ENCODE measurements around the gene SAFB.

SAFB gene

GRCh38 chr19:5690955-5691821 lies 68.3 kb downstream of the SAFB start:
- peak overlapping the region; percentile 98 for H3K4me3 Mint-ChIP-seq
- peak overlapping the region; percentile 99 for H3K27ac Mint-ChIP-seq
- H3K4me1 Mint-ChIP-seq, result peaks cover 11% of the 10 kb centered on the region
- peaks cover 14% of the 10 kb centered on the region for H3K36me3 Mint-ChIP-seq
- no peaks in the 10 kb centered on the region for H3K27me3 Mint-ChIP-seq
- H3K9me3 Mint-ChIP-seq, result no peaks in the 10 kb centered on the region

GRCh38 chr19:5691822-5692722 lies 69.2 kb downstream of the SAFB start:
- Mint-ChIP-seq H3K36me3 (peaks cover 14% of the 10 kb centered on the region), H3K4me1 (peaks cover 11% of the 10 kb centered on the region), H3K27ac (peak overlapping the region; percentile 99), H3K9me3 (no peaks in the 10 kb centered on the region), H3K27me3 (no peaks in the 10 kb centered on the region), H3K4me3 (peak overlapping the region; percentile 98)

GRCh38 chr19:5692723-5693194 lies 69.9 kb downstream of the SAFB start:
- H3K4me3 Mint-ChIP-seq, result peak overlapping the region; percentile 98
- peaks cover 11% of the 10 kb centered on the region for H3K4me1 Mint-ChIP-seq
- H3K27ac Mint-ChIP-seq, result peak overlapping the region; percentile 99
- H3K36me3 Mint-ChIP-seq, result peaks cover 14% of the 10 kb centered on the region
- no peaks in the 10 kb centered on the region for H3K9me3 Mint-ChIP-seq
- H3K27me3 Mint-ChIP-seq, result no peaks in the 10 kb centered on the region

- H3K4me3 Mint-ChIP-seq, result peak overlapping the region; percentile 98
Observed at GRCh38 chr19:5693195-5694166, 70.6 kb downstream of the SAFB start.

GRCh38 chr19:5694167-5694955 lies 71.5 kb downstream of the SAFB start:
- Mint-ChIP-seq H3K36me3 (peaks cover 14% of the 10 kb centered on the region), H3K27ac (peak overlapping the region; percentile 86), H3K4me3 (peak overlapping the region; percentile 44), H3K27me3 (no peaks in the 10 kb centered on the region), H3K9me3 (no peaks in the 10 kb centered on the region), H3K4me1 (peaks cover 4% of the 10 kb centered on the region)

More at GRCh38 chr19:5693195-5694166, 70.6 kb downstream of the SAFB start:
- Mint-ChIP-seq H3K27ac (peak overlapping the region; percentile 99), H3K27me3 (no peaks in the 10 kb centered on the region), H3K9me3 (no peaks in the 10 kb centered on the region), H3K4me1 (peaks cover 5% of the 10 kb centered on the region), H3K36me3 (peaks cover 14% of the 10 kb centered on the region)

GRCh38 chr19:5694956-5695648 lies 72.2 kb downstream of the SAFB start:
- Mint-ChIP-seq H3K4me3 (no peak overlapping the region), H3K27ac (no peak overlapping the region), H3K4me1 (no peaks in the 10 kb centered on the region), H3K36me3 (peaks cover 14% of the 10 kb centered on the region), H3K9me3 (no peaks in the 10 kb centered on the region), H3K27me3 (no peaks in the 10 kb centered on the region)

- Mint-ChIP-seq H3K9me3 (no peaks in the 10 kb centered on the region), H3K4me1 (no peaks in the 10 kb centered on the region), H3K27ac (no peak overlapping the region), H3K36me3 (peaks cover 10% of the 10 kb centered on the region), H3K27me3 (no peaks in the 10 kb centered on the region), H3K4me3 (no peak overlapping the region)
Observed at GRCh38 chr19:5695649-5696195, 72.8 kb downstream of the SAFB start.

GRCh38 chr19:5696196-5697021 lies 73.5 kb downstream of the SAFB start:
- H3K36me3 Mint-ChIP-seq, result peaks cover 8% of the 10 kb centered on the region
- no peaks in the 10 kb centered on the region for H3K9me3 Mint-ChIP-seq
- H3K4me1 Mint-ChIP-seq, result no peaks in the 10 kb centered on the region
- H3K27ac Mint-ChIP-seq, result peak overlapping the region; percentile 62
- no peaks in the 10 kb centered on the region for H3K27me3 Mint-ChIP-seq
- no peak overlapping the region for H3K4me3 Mint-ChIP-seq

- no peaks in the 10 kb centered on the region for H3K4me1 Mint-ChIP-seq
- no peaks in the 10 kb centered on the region for H3K9me3 Mint-ChIP-seq
- H3K36me3 Mint-ChIP-seq, result peaks cover 8% of the 10 kb centered on the region
- no peak overlapping the region for H3K27ac Mint-ChIP-seq
- H3K27me3 Mint-ChIP-seq, result no peaks in the 10 kb centered on the region
- H3K4me3 Mint-ChIP-seq, result no peak overlapping the region
Observed at GRCh38 chr19:5697022-5697889, 74.4 kb downstream of the SAFB start.

GRCh38 chr19:5697890-5698634 lies 75.2 kb downstream of the SAFB start:
- H3K36me3 Mint-ChIP-seq, result peaks cover 6% of the 10 kb centered on the region
- no peak overlapping the region for H3K4me3 Mint-ChIP-seq
- no peaks in the 10 kb centered on the region for H3K9me3 Mint-ChIP-seq
- H3K27ac Mint-ChIP-seq, result no peak overlapping the region
- H3K27me3 Mint-ChIP-seq, result no peaks in the 10 kb centered on the region
- no peaks in the 10 kb centered on the region for H3K4me1 Mint-ChIP-seq

GRCh38 chr19:5698635-5699422 lies 75.9 kb downstream of the SAFB start:
- H3K36me3 Mint-ChIP-seq, result peaks cover 7% of the 10 kb centered on the region
- no peak overlapping the region for H3K4me3 Mint-ChIP-seq
- no peaks in the 10 kb centered on the region for H3K27me3 Mint-ChIP-seq
- no peaks in the 10 kb centered on the region for H3K9me3 Mint-ChIP-seq
- H3K27ac Mint-ChIP-seq, result no peak overlapping the region
- H3K4me1 Mint-ChIP-seq, result peaks cover 3% of the 10 kb centered on the region

Measured in activated naive CD4-positive, alpha-beta T cell treated with anti-CD3 and anti-CD28 coated beads, Interleukin-2, amount 50 U/mL, for 24 hours (primary cell).